CD4-positive, alpha-beta T cell treated with Interleukin-17A for 4 hours (primary cell): ENCODE measurements around the gene MAP3K19.
"Not testable (repeated sequence)": the region's sequence is repeated elsewhere in the genome, so short reads cannot be mapped to it uniquely, and the experiment has no call there.

ENCODE experiments used
- DNase-seq: peaks from one replicate; pipeline ENCODE4 v3.0.0-alpha.2; 2020; ENCODE audit warnings: mixed read lengths

The MAP3K19 gene

DNA sequence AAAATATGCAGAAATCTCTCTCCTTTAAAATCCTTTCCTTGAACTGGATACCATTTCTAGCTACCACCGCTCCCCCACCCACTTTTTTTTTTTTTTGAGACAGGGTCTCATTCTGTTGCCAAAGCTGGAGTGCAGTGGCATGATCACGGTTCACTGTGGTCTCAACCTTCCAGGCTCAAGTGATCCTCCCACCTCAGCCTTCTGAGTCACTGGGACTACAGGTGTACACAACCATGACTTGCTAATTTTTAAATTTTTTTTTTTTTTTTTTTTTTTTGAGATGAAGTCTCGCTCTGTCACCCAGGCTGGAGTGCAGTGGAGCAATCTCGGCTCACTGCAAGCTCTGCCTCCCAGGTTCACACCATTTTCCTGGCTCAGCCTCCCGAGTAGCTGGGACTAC is 70.1 kb downstream of the MAP3K19 start:
- DNase-seq: not testable (repeated sequence)

DNA sequence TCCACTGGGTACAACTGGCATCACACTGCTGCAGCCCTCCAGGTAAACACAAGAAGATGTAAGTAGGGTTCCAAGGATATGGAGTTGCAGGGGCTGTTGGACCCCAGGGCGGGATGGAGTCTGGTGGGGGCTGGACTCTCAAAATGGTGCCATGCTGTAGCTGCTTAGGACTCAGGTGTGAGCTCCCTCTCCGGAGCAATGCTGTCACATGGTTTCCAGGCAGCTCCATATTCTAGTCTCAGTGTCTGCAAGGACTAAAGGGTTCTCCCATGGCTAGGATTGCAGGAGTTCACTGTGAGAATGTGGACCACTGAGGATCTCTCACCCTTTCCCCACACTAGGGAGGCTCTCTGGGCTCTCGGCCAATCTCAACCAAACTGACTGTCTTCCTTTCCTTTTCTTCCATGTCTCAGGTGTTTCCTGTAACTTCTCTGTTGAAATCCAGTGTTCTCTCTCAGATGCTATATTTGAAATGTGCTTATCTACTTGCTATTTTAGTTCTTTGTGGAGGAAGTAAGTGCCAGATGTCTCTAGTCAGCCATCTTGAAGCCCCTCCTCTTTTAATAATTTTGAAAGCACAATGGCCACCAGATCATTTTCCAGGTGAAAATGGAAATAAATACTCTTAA is 71.1 kb downstream of the MAP3K19 start:
- DNase-seq: no peak

DNA sequence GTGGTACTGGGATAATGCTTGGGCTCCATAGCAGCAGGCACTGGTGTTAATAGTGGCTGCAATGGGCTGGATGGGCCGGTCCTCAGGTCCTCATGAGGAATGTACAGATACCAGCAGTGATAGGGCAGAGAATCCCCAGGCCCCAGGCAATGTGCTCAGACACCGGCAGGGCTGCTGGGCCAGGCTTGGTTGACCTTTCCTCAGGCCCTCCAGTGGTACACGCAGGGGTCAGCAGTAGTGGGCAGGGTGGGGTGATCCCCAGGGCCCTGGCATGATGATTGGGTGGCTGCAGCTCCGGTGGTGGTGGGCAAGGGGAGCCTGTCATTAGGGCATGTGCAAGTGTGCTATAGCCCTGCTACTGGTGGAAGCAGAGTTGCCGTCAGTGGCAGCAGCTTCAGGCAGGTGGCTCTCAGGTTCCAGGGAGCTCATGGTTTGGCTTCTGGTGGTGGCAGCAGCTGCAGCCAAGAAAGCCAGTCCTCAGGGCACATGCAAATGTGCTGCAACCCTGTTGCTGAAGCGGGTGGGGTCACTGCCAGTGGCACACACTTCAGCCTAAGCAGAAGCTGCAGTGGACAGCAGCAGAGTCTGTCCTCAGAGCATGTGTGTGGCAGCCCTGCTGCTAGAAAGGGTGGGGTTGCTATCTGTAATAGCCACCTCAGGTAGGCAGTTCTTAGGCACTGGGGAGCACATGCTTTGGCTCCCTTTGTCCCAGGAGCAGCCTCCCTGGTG is 71.8 kb downstream of the MAP3K19 start:
- DNase-seq: no peak

DNA sequence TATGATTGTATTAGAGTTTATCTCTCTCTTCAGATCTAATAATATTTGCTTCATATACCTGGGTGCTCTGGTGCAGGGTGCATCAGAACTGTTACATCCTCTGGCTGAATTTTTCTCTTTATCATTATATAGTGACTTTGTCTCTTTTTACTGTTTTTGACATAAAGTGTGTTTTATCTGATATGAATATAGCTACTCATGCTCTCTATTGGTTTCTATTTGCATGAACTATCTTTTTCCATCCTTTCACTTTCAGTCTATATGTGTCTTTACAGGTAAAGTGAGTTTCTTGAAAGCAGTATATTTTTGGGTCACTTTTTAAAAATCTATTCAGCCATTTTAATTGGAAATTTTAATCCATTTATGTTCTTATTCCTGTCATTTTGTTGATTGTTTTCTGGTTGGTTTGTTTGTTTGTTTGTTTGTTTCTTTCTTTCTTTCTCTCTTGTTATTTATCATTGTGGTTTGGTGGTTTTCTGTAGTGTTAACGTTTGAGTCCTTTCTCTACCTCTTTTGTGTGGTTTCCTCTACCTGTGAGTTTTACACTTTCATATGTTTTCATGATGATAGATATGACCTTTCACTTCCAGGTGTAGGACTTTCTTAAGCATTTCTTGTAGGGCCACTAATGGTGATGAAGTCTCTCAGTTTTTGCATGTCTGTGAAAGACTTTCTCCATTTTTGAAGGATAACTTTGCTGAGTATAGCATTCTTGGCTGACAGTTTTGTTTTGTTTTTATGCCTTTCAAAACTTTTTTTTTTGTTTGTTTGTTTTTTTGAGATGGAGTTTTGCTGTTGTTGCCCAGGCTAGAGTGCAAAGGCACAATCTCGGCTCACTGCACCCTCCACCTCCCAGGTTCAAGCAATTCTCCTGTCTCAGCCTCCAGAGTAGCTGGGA is 73.8 kb downstream of the MAP3K19 start:
- no peak for DNase-seq

DNA sequence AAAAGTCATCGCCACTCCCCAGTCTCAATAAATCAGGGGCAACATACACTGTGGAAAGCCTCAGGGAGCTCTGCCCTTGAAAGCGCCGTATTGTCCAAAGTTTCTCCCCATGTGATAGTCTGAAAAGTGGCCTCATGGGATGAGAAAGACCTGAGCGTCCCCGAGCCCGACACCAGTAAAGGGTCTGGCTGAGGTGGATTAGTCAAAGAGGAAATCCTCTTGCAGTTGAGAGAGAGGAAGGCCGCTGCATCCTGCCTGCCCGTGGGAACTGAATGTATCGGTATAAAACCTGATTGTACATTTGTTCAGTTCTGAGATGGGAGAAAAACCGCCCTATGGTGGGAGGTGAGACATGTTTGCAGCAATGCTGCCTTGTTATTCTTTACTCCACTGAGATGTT is 80.1 kb downstream of the MAP3K19 start:
- DNase-seq: not testable (repeated sequence)

DNA sequence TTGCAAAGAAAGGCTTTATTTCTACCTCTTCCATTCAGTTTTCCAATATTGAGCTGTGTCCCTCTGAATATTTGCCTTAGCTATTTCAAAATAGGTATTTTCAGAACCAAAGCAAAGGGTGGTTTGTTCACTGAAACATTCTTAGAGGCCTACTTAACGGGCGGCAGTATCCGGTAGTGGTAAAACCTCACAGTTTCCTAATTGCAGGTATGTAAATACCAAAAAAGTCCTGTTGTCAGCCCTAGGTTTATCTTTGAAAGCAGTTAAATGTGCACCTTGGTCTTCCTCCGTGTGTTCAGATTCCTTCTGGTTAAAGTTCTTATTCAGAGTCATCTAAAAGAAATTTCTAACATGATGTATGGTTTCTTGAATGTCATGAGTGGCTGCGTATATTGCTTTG is 89.8 kb downstream of the MAP3K19 start:
- no peak for DNase-seq

DNA sequence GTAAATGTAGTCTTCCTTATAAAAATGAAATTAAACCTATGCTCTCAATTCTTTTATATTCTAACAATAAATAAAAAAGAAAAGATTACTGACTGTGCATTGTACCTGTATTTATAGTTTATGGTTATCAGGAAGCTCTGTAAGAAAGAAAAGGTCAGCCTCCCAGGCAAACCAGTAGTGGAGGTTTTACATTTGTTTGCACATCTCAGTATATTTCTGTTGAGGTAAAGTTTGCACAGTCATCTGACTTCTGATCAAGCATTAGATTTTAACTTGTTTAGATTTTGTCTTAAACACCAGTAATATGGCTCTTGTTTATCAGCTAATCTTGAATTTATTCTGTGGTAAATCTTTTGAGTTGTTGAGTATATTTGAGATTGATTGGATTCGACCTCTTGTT is 91.5 kb downstream of the MAP3K19 start:
- DNase-seq: no peak

DNA sequence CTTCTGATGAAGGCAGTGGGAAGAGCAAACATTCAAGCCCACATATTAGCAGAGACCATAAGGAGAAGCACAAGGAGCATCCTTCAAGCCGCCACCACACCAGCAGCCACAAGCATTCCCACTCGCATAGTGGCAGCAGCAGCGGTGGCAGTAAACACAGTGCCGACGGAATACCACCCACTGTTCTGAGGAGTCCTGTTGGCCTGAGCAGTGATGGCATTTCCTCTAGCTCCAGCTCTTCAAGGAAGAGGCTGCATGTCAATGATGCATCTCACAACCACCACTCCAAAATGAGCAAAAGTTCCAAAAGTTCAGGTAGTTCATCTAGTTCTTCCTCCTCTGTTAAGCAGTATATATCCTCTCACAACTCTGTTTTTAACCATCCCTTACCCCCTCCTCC is 93.2 kb downstream of the MAP3K19 start:
- no peak for DNase-seq

DNA sequence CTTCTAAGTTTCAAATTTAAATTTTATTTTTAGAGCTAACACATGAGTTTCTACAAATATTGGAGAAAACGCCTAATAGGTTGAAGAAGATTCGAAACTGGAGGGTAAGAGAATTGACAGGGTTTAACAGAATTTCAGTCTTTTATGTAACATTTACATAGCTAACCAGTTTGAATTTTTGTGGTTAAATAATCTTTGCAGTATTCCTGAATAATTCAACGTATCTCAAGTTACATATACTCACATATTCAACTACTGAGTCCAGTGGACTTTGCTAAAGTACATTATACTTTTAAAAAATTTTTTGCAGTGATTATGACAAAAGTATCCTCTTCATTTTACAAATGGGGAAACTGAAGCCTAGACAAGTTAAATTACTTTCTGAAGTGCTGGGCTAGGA is 94.6 kb downstream of the MAP3K19 start:
- DNase-seq: no peak

DNA sequence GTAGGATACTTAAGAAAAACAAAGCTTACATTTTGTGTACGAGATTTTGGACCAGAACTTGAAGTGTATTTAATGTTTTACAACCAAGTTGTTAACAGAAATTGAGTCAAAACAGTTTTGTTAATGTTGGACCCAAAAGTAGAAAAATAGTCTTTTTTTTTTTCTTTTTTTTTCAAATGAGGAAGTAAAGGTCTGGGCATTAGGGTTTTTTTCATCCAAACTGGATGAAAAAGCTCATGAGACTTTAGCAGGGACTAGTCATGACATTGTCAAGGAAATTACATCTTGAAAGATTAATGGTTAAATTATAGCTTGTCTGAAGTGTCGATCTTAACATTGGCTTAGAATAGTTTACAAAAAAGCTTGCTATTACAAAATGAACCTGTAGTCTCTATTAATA is 96.4 kb downstream of the MAP3K19 start:
- DNase-seq: no peak

DNA sequence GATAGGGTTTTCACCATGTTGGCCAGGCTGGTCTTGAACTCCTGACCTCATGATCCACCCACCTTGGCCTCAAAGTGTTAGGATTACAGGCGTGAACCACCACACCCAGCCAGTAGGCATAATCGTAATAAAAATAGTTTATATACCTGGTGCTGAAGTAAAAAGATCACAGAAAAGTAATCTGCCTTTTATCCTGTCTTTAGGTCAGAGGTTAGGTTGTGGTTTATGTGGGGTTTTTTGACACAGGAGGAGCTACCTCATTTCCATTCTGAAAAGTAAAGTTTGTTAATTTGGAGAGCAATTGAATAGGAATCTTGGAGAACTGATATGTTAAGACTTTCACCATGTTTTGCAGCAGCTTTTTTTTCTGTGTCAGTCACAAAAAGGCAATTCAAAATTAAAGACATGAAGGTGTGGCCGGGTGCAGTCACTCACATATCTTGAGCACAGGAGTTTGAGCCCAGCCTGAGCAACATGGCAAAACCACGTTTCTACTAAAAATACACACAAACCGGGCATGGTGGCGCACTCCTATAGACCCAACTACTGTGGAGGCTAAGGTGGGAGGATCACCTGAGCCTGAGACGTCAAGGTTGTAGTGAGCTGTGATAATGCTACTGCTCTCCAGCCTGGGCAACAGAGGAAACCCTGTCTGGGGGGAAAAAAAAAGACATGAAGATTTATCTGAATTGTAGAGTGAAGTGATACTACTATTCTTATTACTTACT is 97.1 kb downstream of the MAP3K19 start:
- no peak for DNase-seq

DNA sequence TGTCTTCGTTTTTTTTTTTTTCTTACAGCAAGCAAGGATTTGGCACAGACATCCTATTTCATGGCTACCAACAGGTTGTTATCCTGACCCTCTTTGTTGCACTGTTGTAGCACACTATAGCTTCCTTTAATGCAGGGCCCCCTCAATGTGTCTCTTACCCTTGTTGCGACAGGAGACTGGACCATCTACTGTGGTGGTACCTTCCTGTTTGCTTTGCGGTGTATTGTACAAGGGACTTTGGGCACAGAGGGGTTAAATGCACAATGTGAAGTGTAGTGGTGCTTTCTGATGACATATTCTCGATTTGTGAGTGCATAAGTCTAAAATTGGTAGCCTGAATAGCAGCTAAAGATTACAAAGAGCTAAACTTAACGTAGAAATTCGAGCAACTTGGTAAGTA is 101.2 kb downstream of the MAP3K19 start:
- DNase-seq: no peak

DNA sequence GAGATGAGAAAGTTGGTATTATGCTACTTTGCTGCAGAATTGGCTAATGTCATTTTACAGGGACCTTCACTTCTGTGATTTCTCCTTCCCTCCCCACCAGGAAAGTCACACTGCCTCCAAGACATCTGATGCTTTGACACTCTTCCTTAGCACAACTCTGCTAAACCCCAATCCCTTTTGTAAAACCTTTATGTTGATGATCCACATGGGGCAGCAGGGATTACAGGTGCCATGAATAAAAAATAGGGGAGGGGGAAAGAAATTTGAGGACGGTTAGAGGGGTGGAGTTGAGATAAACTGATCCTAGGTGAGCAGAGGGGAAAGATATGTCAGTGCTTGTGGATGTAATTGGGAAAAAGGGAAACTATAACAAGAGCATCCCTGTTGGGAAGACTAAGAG is 102.3 kb downstream of the MAP3K19 start:
- DNase-seq: no peak

DNA sequence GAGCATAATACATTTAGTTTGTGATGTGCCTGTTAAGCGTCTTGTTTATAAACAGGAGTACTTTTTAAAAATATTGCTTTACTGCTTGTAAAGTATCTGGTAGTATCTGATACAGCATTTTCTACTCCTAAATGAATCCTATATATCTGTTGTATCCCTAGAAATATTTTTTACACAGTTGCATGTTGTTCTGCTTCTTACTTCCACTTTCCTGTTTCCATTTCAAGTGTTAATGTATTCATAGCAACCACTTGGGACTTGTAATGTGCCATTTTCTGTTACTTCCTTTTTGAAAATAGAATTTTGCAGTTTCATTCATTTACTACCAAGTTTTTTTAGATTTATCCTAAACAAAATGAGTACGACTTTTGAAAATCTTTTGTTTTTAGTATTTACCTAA is 103.7 kb downstream of the MAP3K19 start:
- DNase-seq: no peak

DNA sequence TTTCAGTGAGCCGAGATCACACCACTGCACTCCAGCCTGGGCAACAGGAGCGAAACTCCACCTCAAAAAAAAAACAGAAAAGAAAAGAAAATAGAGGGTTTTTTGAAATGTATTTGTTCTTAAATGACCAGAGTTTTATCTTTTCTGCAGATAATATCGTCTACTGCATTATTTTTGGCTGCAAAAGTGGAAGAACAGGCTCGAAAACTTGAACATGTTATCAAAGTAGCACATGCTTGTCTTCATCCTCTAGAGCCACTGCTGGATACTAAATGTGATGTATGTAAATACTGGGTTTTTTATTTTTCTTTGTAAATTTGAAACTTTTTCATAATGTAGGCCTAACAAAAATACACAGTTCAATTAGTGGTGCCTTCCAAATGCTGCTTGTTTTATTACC is 110.6 kb downstream of the MAP3K19 start:
- DNase-seq: no peak

DNA sequence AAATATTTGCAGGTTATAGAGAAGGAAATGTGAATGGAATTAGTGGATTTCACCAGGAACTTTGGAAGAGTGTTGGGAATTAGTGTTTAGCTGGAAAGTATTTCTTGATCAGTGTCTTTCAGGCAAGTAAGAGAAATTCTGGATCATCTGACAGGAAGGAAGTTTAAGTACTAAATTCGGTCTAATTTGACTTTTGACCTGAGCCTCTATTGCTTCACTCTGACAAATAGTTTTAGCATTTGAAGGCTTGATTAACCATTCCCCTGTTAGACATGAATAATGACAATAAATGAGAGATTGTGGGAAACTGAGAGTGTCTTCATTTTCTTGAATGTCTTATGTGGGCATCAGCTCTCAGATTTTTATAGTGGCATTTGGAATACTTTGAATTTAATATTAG is 112.6 kb downstream of the MAP3K19 start:
- no peak for DNase-seq

DNA sequence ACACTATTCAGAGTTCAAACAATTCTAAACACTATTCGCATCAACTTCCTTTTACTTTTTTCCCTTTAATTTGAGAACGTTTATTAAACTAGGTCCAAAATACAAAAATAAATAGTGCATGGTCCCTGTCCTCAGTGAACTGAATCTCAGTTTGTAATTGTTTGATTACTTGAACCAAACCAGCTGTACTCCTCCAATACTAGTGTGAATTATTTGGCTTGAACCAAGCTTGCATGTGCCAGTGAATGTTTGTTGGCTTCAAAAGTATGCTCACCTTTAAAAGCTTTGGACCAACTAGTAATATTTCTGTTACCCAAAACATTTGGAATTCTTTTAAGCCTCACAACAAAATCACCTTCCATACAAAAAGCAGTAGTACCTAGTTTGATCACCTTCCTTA is 113.1 kb downstream of the MAP3K19 start:
- no peak for DNase-seq

DNA sequence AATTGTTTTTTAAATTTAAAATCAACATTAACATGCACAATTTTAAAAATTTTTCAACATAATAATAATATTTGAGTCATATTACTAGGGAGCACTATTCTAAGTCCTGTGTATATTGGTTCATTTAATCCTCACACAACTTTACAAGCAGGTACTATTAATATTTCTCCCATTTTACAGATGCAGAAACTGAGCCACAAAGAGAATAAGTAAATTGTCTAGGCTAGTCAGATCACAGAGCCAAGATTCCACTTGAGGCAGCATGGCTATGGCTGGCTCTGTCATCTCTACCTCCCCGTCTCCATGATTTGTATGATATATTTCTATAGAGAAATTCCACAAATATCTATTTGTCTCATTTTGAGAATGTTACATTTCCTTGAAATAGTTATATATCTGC is 113.5 kb downstream of the MAP3K19 start:
- DNase-seq: no peak

DNA sequence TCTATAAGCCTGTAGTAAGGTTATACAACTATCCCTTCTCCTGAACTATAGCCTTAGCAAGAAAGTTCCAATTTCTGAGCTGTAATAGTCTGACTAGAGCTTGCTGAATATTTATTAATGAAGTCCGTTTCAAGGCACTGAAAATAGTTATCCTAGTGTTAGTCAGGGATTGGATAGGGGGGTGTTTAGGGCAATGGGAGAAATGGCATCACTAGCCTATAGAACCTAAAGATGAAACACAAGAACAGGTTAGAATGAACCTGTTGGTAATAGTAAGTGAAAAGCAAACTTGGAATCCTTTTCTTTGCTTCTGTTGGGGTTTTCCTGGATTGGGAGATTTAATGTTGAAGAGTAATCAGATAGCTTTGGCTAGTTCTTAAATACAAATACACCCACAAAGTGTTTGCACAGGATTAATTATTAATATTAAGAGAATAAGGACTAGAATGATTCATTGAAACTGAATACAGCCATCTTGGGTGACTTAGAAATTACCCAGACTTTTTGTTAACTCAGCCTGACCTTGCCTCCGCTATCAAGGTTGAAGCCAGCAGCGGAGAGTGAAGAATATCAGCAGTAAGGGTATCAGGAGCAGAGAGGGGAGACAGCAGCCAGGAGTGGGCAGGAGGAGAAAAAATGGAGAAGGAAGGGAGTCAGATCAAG is 114.3 kb downstream of the MAP3K19 start:
- DNase-seq: no peak

DNA sequence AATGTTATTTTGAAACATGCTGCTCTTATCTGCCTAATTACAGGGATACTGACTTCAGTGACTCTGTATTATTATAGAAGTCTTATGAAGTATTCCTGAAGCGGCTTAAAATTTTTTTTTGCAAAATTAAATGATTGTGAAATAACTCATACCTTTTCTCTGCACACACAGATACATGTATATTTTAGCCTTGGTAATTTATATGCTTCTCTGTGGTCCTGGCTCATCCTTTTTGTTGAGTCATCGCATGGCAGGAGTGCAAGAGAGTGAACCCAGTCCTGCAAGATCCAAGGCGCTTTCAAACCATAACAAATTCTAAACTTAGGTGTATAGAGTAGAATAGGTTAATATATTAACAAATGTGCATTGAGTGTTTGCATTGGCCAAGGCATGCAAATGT is 120.1 kb downstream of the MAP3K19 start:
- no peak for DNase-seq

DNA sequence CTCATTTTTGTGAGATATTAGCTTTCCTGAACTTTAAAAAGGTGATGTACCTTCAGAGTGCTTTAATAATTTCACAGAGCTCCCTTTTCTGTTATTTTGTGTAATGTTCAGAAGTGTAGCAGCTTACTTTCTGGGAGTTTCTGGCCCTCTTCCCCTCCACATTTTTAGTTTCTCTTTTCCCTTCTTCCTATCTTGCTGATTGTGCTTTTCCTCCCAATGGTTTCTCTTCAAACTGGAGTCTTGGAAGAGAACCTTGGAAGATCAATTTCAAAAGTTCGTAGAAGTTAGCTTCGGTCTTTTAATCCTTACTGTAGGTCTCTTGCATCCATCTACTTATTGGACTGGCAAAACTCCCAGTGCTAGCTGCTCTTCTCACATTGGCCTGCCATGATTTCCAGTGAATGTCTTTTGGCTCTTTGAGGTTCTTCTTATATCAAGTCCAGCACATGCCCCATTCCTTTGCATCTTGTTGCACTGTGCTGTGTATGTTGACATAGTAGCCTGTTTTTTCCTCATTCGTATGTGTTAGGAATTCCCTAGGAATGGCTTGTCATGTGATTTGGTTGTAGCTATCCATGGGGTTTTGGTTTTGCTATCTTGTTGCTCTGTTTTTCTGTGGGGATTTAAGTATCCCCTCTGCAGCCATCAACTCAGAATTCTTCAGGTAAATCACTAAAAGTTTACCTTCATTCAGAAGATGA is 120.9 kb downstream of the MAP3K19 start:
- DNase-seq: no peak

DNA sequence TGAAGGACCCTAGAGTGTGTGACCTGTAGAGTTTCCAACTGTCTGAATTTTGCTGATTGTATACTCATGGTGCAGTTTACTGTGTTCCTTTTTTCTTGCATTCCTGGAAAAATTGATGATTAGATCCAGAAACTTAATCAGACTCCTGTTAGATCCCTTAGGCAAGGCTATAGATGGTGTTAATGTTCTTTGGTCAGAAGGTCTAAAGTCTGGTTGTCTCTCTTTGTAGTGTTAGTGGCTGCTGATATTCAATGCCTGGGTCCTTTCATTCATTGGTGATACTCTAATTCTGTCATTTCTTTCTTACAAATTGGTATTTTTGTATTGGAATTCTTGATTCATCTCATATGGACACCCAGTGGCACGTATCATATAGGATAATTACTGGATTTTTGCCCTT is 122.3 kb downstream of the MAP3K19 start:
- DNase-seq: no peak
